ENCODE data around the gene ZNF579. TPM values are rescaled to one million over a fixed set of nuclear protein-coding genes. Genes with fewer than 3 reads are reported as not detected.

Gene ZNF579
- total RNA-seq, 1 donor from 2014 or later: 10.2 TPM

- peaks cover 10% of the 10 kb centered on the region for H3K36me3 Mint-ChIP-seq (ENCODE audit: low read depth)
- H3K9me3 Mint-ChIP-seq: no peaks in the 10 kb centered on the region
- no peak overlapping the region for H3K4me3 Mint-ChIP-seq
- DNase-seq (ENCODE audit: low spot score): no peak
- peaks cover 13% of the 10 kb centered on the region for H3K4me1 Mint-ChIP-seq (ENCODE audit: low read depth)
- H3K27me3 Mint-ChIP-seq (ENCODE audit: insufficient read depth): no peaks in the 10 kb centered on the region
- H3K27ac Mint-ChIP-seq: no peak overlapping the region
- intact Hi-C loops (cut with micrococcal nuclease): no loop called here
Observed at GRCh38 chr19:55618426-55618825, 37.8 kb upstream of the ZNF579 start.

- peaks cover 11% of the 10 kb centered on the region for H3K4me1 Mint-ChIP-seq (ENCODE audit: low read depth)
- DNase-seq (ENCODE audit: low spot score): no peak
- intact Hi-C loops (cut with micrococcal nuclease): no loop called here
- no peaks in the 10 kb centered on the region for H3K27me3 Mint-ChIP-seq (ENCODE audit: insufficient read depth)
- H3K9me3 Mint-ChIP-seq: no peaks in the 10 kb centered on the region
- peaks cover 12% of the 10 kb centered on the region for H3K36me3 Mint-ChIP-seq (ENCODE audit: low read depth)
- H3K4me3 Mint-ChIP-seq: no peak overlapping the region
- H3K27ac Mint-ChIP-seq: no peak overlapping the region
Observed at GRCh38 chr19:55617426-55617825, 36.8 kb upstream of the ZNF579 start.

DNA sequence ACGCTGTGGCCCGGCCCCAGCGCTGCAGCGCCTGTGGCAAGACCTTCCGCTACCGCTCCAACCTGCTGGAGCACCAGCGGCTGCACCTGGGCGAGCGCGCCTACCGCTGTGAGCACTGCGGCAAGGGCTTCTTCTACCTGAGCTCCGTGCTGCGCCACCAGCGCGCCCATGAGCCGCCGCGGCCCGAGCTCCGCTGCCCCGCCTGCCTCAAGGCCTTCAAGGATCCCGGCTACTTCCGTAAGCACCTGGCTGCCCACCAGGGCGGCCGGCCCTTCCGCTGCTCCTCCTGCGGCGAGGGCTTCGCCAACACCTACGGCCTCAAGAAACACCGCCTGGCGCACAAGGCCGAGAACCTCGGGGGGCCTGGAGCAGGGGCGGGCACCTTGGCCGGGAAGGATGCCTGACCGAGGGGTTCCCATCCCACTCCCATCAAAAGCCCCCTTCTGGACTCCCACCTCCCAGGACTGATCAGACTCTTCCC is 35.8 kb upstream of the ZNF579 start:
- no peaks in the 10 kb centered on the region for H3K9me3 Mint-ChIP-seq
- H3K27ac Mint-ChIP-seq: no peak overlapping the region
- no peak overlapping the region for H3K4me3 Mint-ChIP-seq
- peaks cover 12% of the 10 kb centered on the region for H3K36me3 Mint-ChIP-seq (ENCODE audit: low read depth)
- no peak for DNase-seq (ENCODE audit: low spot score)
- peaks cover 11% of the 10 kb centered on the region for H3K4me1 Mint-ChIP-seq (ENCODE audit: low read depth)
- H3K27me3 Mint-ChIP-seq (ENCODE audit: insufficient read depth): no peaks in the 10 kb centered on the region
- intact Hi-C loops (cut with micrococcal nuclease): no loop called here

DNA sequence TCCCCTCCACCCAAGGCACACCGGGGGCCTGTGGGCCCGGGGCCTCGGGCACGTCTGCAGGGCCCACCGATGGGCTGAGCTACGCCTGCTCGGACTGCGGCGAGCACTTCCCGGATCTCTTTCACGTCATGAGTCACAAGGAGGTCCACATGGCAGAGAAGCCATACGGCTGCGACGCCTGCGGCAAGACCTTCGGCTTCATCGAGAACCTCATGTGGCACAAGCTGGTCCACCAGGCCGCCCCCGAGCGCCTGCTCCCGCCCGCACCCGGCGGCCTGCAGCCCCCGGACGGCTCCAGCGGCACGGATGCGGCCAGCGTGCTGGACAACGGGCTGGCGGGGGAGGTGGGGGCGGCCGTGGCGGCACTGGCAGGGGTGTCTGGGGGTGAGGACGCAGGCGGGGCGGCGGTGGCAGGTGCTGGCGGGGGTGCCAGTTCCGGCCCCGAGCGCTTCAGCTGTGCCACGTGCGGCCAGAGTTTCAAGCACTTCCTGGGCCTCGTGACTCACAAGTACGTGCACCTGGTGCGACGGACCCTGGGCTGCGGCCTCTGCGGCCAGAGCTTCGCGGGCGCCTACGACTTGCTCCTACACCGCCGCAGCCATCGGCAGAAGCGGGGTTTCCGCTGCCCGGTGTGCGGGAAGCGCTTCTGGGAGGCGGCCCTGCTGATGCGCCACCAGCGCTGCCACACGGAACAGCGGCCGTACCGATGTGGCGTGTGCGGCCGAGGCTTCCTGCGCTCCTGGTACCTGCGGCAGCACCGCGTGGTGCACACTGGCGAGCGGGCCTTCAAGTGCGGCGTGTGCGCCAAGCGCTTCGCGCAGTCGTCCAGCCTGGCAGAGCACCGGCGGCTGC is 35.1 kb upstream of the ZNF579 start:
- intact Hi-C loops (cut with micrococcal nuclease): no loop called here
- Mint-ChIP-seq H3K27ac (no peak overlapping the region), H3K4me3 (no peak overlapping the region), H3K36me3 (ENCODE audit: low read depth) (peaks cover 12% of the 10 kb centered on the region), H3K9me3 (no peaks in the 10 kb centered on the region), H3K27me3 (ENCODE audit: insufficient read depth) (no peaks in the 10 kb centered on the region), H3K4me1 (ENCODE audit: low read depth) (peaks cover 7% of the 10 kb centered on the region)
- DNase-seq (ENCODE audit: low spot score): no peak

DNA sequence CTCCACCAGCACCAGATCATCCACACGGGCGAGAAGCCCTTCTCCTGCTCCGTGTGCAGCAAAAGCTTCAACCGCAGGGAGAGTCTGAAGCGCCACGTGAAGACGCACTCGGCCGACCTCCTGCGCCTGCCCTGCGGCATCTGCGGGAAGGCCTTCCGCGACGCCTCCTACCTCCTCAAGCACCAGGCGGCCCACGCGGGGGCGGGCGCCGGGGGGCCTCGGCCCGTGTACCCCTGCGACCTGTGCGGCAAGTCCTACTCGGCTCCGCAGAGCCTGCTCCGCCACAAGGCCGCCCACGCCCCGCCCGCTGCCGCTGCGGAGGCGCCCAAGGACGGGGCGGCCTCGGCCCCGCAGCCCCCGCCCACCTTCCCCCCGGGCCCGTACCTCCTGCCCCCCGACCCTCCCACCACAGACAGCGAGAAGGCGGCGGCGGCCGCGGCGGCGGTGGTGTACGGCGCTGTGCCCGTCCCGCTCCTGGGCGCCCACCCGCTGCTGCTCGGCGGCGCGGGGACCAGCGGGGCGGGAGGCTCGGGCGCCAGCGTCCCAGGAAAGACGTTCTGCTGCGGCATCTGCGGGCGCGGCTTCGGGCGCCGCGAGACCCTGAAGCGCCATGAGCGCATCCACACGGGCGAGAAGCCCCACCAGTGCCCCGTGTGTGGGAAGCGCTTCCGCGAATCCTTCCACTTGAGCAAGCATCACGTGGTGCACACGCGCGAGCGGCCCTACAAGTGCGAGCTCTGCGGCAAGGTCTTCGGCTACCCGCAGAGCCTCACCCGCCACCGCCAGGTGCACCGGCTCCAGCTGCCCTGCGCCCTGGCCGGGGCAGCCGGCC is 34.3 kb upstream of the ZNF579 start:
- no peak overlapping the region for H3K27ac Mint-ChIP-seq
- H3K4me1 Mint-ChIP-seq (ENCODE audit: low read depth): no peaks in the 10 kb centered on the region
- intact Hi-C loops (cut with micrococcal nuclease): no loop called here

GRCh38 chr19:55613930-55614710 is 33.5 kb upstream of the ZNF579 start:
- intact Hi-C loops (cut with micrococcal nuclease): no loop called here
- Mint-ChIP-seq H3K9me3 (no peaks in the 10 kb centered on the region), H3K4me3 (no peak overlapping the region), H3K36me3 (ENCODE audit: low read depth) (peaks cover 15% of the 10 kb centered on the region), H3K4me1 (ENCODE audit: low read depth) (no peaks in the 10 kb centered on the region), H3K27me3 (ENCODE audit: insufficient read depth) (no peaks in the 10 kb centered on the region), H3K27ac (no peak overlapping the region)
- no peak for DNase-seq (ENCODE audit: low spot score)

More for the DNA sequence above, 34.3 kb upstream of the ZNF579 start:
- no peak for DNase-seq (ENCODE audit: low spot score)
- H3K36me3 Mint-ChIP-seq (ENCODE audit: low read depth): peaks cover 14% of the 10 kb centered on the region
- no peaks in the 10 kb centered on the region for H3K27me3 Mint-ChIP-seq (ENCODE audit: insufficient read depth)
- H3K4me3 Mint-ChIP-seq: no peak overlapping the region
- H3K9me3 Mint-ChIP-seq: no peaks in the 10 kb centered on the region

GRCh38 chr19:55613396-55613795 is 32.7 kb upstream of the ZNF579 start:
- H3K27ac Mint-ChIP-seq: no peak overlapping the region
- H3K36me3 Mint-ChIP-seq (ENCODE audit: low read depth): peaks cover 15% of the 10 kb centered on the region
- no peak overlapping the region for H3K4me3 Mint-ChIP-seq
- no peaks in the 10 kb centered on the region for H3K27me3 Mint-ChIP-seq (ENCODE audit: insufficient read depth)
- intact Hi-C loops (cut with micrococcal nuclease): no loop called here
- H3K9me3 Mint-ChIP-seq: no peaks in the 10 kb centered on the region
- no peaks in the 10 kb centered on the region for H3K4me1 Mint-ChIP-seq (ENCODE audit: low read depth)
- no peak for DNase-seq (ENCODE audit: low spot score)

GRCh38 chr19:55611983-55612645 is 31.5 kb upstream of the ZNF579 start:
- no peak overlapping the region for H3K27ac Mint-ChIP-seq
- peaks cover 7% of the 10 kb centered on the region for H3K4me1 Mint-ChIP-seq (ENCODE audit: low read depth)
- H3K27me3 Mint-ChIP-seq (ENCODE audit: insufficient read depth): no peaks in the 10 kb centered on the region
- no peak overlapping the region for H3K4me3 Mint-ChIP-seq
- DNase-seq (ENCODE audit: low spot score): no peak
- peaks cover 13% of the 10 kb centered on the region for H3K36me3 Mint-ChIP-seq (ENCODE audit: low read depth)
- H3K9me3 Mint-ChIP-seq: no peaks in the 10 kb centered on the region
- intact Hi-C loops (cut with micrococcal nuclease): no loop called here

GRCh38 chr19:55611300-55611982 is 30.8 kb upstream of the ZNF579 start:
- Mint-ChIP-seq H3K36me3 (ENCODE audit: low read depth) (peaks cover 13% of the 10 kb centered on the region), H3K27ac (no peak overlapping the region), H3K4me3 (no peak overlapping the region), H3K9me3 (no peaks in the 10 kb centered on the region), H3K4me1 (ENCODE audit: low read depth) (peaks cover 14% of the 10 kb centered on the region), H3K27me3 (ENCODE audit: insufficient read depth) (no peaks in the 10 kb centered on the region)
- no peak for DNase-seq (ENCODE audit: low spot score)
- intact Hi-C loops (cut with micrococcal nuclease): no loop called here

GRCh38 chr19:55609326-55609725 is 28.7 kb upstream of the ZNF579 start:
- intact Hi-C loops (cut with micrococcal nuclease): loop anchor here (5.0 kb wide), 1 partner anchor 33 kb away; the partner anchor contains the start of genes ZNF580 and ZNF581
- H3K9me3 Mint-ChIP-seq: no peaks in the 10 kb centered on the region
- H3K27me3 Mint-ChIP-seq (ENCODE audit: insufficient read depth): no peaks in the 10 kb centered on the region
- no peak overlapping the region for H3K4me3 Mint-ChIP-seq
- peaks cover 27% of the 10 kb centered on the region for H3K4me1 Mint-ChIP-seq (ENCODE audit: low read depth)
- peaks cover 13% of the 10 kb centered on the region for H3K36me3 Mint-ChIP-seq (ENCODE audit: low read depth)
- DNase-seq (ENCODE audit: low spot score): no peak
- no peak overlapping the region for H3K27ac Mint-ChIP-seq

DNA sequence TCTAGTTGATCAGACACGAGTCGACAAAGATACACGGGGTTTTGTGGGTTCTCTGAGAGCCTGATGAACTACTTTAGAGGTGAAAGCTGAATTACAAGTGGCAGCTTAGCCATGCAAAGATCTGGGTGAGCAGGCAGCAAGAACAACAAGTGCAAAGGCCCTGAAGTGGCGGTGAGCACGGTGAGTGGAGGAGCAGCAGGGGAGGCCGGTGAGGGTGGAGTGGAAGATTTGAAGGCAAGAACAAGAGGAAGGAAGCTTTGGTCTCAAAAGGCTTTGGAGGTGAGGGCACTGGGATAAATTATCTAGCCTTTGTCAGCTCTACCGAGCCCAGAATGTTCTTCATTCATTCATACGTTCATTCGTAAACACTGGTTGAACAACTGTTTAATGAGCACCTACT is 26.2 kb upstream of the ZNF579 start:
- Mint-ChIP-seq H3K4me1 (ENCODE audit: low read depth) (peaks cover 36% of the 10 kb centered on the region), H3K9me3 (no peaks in the 10 kb centered on the region), H3K4me3 (peak overlapping the region; percentile 95), H3K36me3 (ENCODE audit: low read depth) (peaks cover 16% of the 10 kb centered on the region), H3K27ac (peak overlapping the region; percentile 98), H3K27me3 (ENCODE audit: insufficient read depth) (no peaks in the 10 kb centered on the region)
- intact Hi-C loops (cut with micrococcal nuclease): loop anchor here (1.0 to 5.0 kb wide), 2 partner anchors 35 to 90 kb away; partner anchors contain the start of genes ZNF580 and ZNF581
- DNase-seq (ENCODE audit: low spot score): no peak

GRCh38 chr19:55606471-55606787 is 25.8 kb upstream of the ZNF579 start:
- H3K4me1 Mint-ChIP-seq (ENCODE audit: low read depth): peaks cover 40% of the 10 kb centered on the region
- DNase-seq (ENCODE audit: low spot score): no peak
- H3K27ac Mint-ChIP-seq: peak overlapping the region; percentile 98
- no peaks in the 10 kb centered on the region for H3K9me3 Mint-ChIP-seq
- H3K4me3 Mint-ChIP-seq: peak overlapping the region; percentile 95
- no peaks in the 10 kb centered on the region for H3K27me3 Mint-ChIP-seq (ENCODE audit: insufficient read depth)
- intact Hi-C loops (cut with micrococcal nuclease): loop anchor here (1.0 to 5.0 kb wide), 2 partner anchors 36 to 89 kb away; partner anchors contain the start of genes ZNF580 and ZNF581
- H3K36me3 Mint-ChIP-seq (ENCODE audit: low read depth): peaks cover 16% of the 10 kb centered on the region

All from activated T-helper 1 cell treated with anti-CD3 and anti-CD28 coated beads, Interleukin-12 subunit alpha, Interleukin-12 subunit beta, Interleukin-2, Interleukin-4 antibody, amounts not matched to agents 30 ng/mL and 10 ng/mL and 1 ng/mL, durations not matched to agents 14 hours and 24 hours and 36 hours (primary cell).